ENCODE data around the gene SRC. TPM values are rescaled to one million over a fixed set of nuclear protein-coding genes. Genes with fewer than 3 reads are reported as not detected.

The SRC gene
- total RNA-seq, 1 experiment from 2014 or later, result 15.3 TPM

- no peak for DNase-seq (ENCODE audit: low spot score)
Observed at GRCh38 chr20:37381621-37382471, 35.9 kb downstream of the SRC start.

- no peak for DNase-seq (ENCODE audit: low spot score)
Observed at GRCh38 chr20:37382482-37383120, 36.7 kb downstream of the SRC start.

- peak; percentile 85 for DNase-seq (ENCODE audit: low spot score)
Observed at GRCh38 chr20:37383229-37383989, 37.5 kb downstream of the SRC start.

GRCh38 chr20:37384683-37385174, 38.8 kb downstream of the SRC start:
- DNase-seq (ENCODE audit: low spot score), result peak; percentile 33

GRCh38 chr20:37385176-37385575, 39.2 kb downstream of the SRC start:
- no peak for DNase-seq (ENCODE audit: low spot score)

- no peak for DNase-seq (ENCODE audit: low spot score)
Observed at GRCh38 chr20:37385659-37386504, 39.9 kb downstream of the SRC start.

GRCh38 chr20:37386505-37387251, 40.7 kb downstream of the SRC start:
- no peak for DNase-seq (ENCODE audit: low spot score)

- DNase-seq (ENCODE audit: low spot score), result no peak
Observed at GRCh38 chr20:37387519-37388269, 41.8 kb downstream of the SRC start.

- no peak for DNase-seq (ENCODE audit: low spot score)
Observed at GRCh38 chr20:37388831-37389230, 42.9 kb downstream of the SRC start.

GRCh38 chr20:37389241-37389747, 43.4 kb downstream of the SRC start:
- DNase-seq (ENCODE audit: low spot score), result no peak

- DNase-seq (ENCODE audit: low spot score), result no peak
Observed at GRCh38 chr20:37389844-37390275, 43.9 kb downstream of the SRC start.

GRCh38 chr20:37390503-37390890, 44.6 kb downstream of the SRC start:
- DNase-seq (ENCODE audit: low spot score), result no peak

GRCh38 chr20:37390891-37391525, 45.1 kb downstream of the SRC start:
- DNase-seq (ENCODE audit: low spot score), result no peak

GRCh38 chr20:37392441-37393195, 46.7 kb downstream of the SRC start:
- DNase-seq (ENCODE audit: low spot score), result no peak

- DNase-seq (ENCODE audit: low spot score), result no peak
Observed at GRCh38 chr20:37393196-37393862, 47.4 kb downstream of the SRC start.

GRCh38 chr20:37393863-37394542, 48.1 kb downstream of the SRC start:
- no peak for DNase-seq (ENCODE audit: low spot score)
